ENCODE results near the gene TENM4.

DNA sequence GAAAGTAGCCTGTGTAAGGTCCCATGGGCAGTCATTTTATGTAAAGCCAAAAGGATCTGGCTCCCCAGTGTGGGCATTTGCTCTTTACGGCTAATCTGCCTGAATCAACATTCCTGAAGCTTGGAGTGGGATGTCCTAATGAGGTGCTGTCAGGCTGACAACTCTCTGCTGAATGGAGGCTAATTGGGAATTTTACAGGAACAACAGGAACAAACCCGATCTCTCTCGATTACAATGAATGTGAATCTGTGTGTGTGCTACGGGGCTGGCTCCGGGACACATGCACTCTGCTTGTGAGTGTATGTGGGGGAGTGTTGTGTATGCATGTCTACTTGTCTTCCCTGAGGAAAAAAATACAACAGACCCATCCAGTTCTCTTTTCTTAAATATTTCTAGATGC is 415.2 kb downstream of the TENM4 start:
- no peak for TF ChIP-seq ZNF70 (CRISPR knock-in tag; IDR thresholded peaks at IDR 0.05)
- no peak for TF ChIP-seq ZNF565 (CRISPR knock-in tag; conservative IDR thresholded peaks at IDR 0.05; ENCODE audit: low read depth)
